ENCODE data around the gene FAM174C.

GRCh38 chr19:1308718-1309117 lies 33.4 kb downstream of the FAM174C start:
- TF ChIP-seq CTCF (IDR thresholded peaks at IDR 0.05; ENCODE audit: low read depth, low read length): no peak
- no peak for TF ChIP-seq POLR2A (IDR thresholded peaks at IDR 0.05; ENCODE audit: extremely low read depth, insufficient read length)
- TF ChIP-seq MAX (IDR thresholded peaks at IDR 0.05; ENCODE audit: low read depth, low read length): no peak
- TF ChIP-seq MYC (IDR thresholded peaks at IDR 0.05; ENCODE audit: low read depth, low read length): no peak

Measured in NB4 (cell line).